ENCODE data around the gene FHIP1B.
"Not testable (repeated sequence)": the region's sequence is repeated elsewhere in the genome, so short reads cannot be mapped to it uniquely, and the experiment has no call there.

Gene FHIP1B

GRCh38 chr11:6234387-6235107 is at the start of gene FHIP1B:
TSS of gene FHIP1B (minus strand) at chr11:6234636. CDS start at chr11:6224516, 10,120 bp downstream.
- DNase-seq, result peak; percentile 100

GRCh38 chr11:6283453-6284023 is 49.1 kb upstream of the FHIP1B start:
- DNase-seq, result no peak

GRCh38 chr11:6280809-6281208 is 46.4 kb upstream of the FHIP1B start:
- not testable (repeated sequence) for DNase-seq

GRCh38 chr11:6273188-6273587 is 38.8 kb upstream of the FHIP1B start:
- DNase-seq, result no peak

GRCh38 chr11:6271598-6271997 is 37.2 kb upstream of the FHIP1B start:
- DNase-seq, result no peak

- DNase-seq, result no peak
These were observed 36.3 kb upstream of the FHIP1B start for GRCh38 chr11:6270584-6271246.

GRCh38 chr11:6269994-6270393 is 35.6 kb upstream of the FHIP1B start:
- DNase-seq, result no peak

GRCh38 chr11:6268820-6269219 is 34.4 kb upstream of the FHIP1B start:
- no peak for DNase-seq

- no peak for DNase-seq
These were observed 29.2 kb upstream of the FHIP1B start for GRCh38 chr11:6263662-6264061.

GRCh38 chr11:6260207-6260726 is 25.8 kb upstream of the FHIP1B start:
- no peak for DNase-seq

- peak; percentile 26 for DNase-seq
These were observed 24.2 kb upstream of the FHIP1B start for GRCh38 chr11:6258571-6259081.

GRCh38 chr11:6258141-6258540 is 23.7 kb upstream of the FHIP1B start:
- DNase-seq, result no peak

- no peak for DNase-seq
These were observed 18.8 kb upstream of the FHIP1B start for GRCh38 chr11:6253197-6253596.

- DNase-seq, result no peak
These were observed 17.6 kb upstream of the FHIP1B start for GRCh38 chr11:6251990-6252473.

- DNase-seq, result peak; percentile 76
These were observed 16.8 kb upstream of the FHIP1B start for GRCh38 chr11:6251120-6251733.

- no peak for DNase-seq
These were observed 15.5 kb upstream of the FHIP1B start for GRCh38 chr11:6249770-6250555.

GRCh38 chr11:6248897-6249296 is 14.5 kb upstream of the FHIP1B start:
- DNase-seq, result not testable (repeated sequence)

- no peak for DNase-seq
These were observed 13.8 kb upstream of the FHIP1B start for GRCh38 chr11:6248248-6248647.

- DNase-seq, result no peak
These were observed 11.1 kb upstream of the FHIP1B start for GRCh38 chr11:6245536-6245935.

- DNase-seq, result no peak
These were observed 6.9 kb upstream of the FHIP1B start for GRCh38 chr11:6241316-6241715.

GRCh38 chr11:6240781-6241180 is 6.3 kb upstream of the FHIP1B start:
- DNase-seq, result no peak

- no peak for DNase-seq
These were observed 5.7 kb upstream of the FHIP1B start for GRCh38 chr11:6240139-6240538.

Measured in activated CD4-positive, alpha-beta T cell treated with anti-CD3 and anti-CD28 coated beads for 48 hours (primary cell).